ENCODE results near the gene AAK1.

- TF ChIP-seq POLR2A (IDR thresholded peaks at IDR 0.05), result no peak
- TF ChIP-seq, protein P1, sequence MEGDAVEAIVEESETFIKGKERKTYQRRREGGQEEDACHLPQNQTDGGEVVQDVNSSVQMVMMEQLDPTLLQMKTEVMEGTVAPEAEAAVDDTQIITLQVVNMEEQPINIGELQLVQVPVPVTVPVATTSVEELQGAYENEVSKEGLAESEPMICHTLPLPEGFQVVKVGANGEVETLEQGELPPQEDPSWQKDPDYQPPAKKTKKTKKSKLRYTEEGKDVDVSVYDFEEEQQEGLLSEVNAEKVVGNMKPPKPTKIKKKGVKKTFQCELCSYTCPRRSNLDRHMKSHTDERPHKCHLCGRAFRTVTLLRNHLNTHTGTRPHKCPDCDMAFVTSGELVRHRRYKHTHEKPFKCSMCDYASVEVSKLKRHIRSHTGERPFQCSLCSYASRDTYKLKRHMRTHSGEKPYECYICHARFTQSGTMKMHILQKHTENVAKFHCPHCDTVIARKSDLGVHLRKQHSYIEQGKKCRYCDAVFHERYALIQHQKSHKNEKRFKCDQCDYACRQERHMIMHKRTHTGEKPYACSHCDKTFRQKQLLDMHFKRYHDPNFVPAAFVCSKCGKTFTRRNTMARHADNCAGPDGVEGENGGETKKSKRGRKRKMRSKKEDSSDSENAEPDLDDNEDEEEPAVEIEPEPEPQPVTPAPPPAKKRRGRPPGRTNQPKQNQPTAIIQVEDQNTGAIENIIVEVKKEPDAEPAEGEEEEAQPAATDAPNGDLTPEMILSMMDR (IDR thresholded peaks at IDR 0.05), result no peak
Observed at GRCh38 chr2:69449906-69450305, 193.6 kb downstream of the AAK1 start.

All from body of pancreas (tissue), 4 donors.